ENCODE data around the gene RBMXL3. TPM values are rescaled to one million over a fixed set of nuclear protein-coding genes. Genes with fewer than 3 reads are reported as not detected.

The RBMXL3 gene
- total RNA-seq (2021; fragmentation: NEBNext Ultra II Directional; extraction: Animal tissue kit (Norgen Biotek cat#: 25700)) (not detected in 2 replicates), polyA plus RNA-seq (2011; rRNA removed) (not detected in 2 replicates), polyA minus RNA-seq (2011; rRNA and poly(A)+ RNA removed) (not detected in 2 replicates)
- polyA plus RNA-seq (2011; cell fraction: cytosol; rRNA removed), result not detected
- not detected for polyA plus RNA-seq (2011; cell fraction: nucleus; rRNA removed)
- polyA plus RNA-seq (2012, experiment 1 of 2), result not detected in 4 replicates
- not detected for polyA plus RNA-seq (2012, experiment 2 of 2)
- polyA plus RNA-seq (2013, experiment 1 of 2), result not detected
- not detected for polyA plus RNA-seq (2013, experiment 2 of 2)
- not detected for polyA minus RNA-seq (2011; cell fraction: cytosol; rRNA and poly(A)+ RNA removed)
- not detected for polyA minus RNA-seq (2011; cell fraction: nucleus; rRNA and poly(A)+ RNA removed)
- long read RNA-seq, experiment 1, result 0 reads
- long read RNA-seq, experiment 2, result 0 reads

- ChIA-PET POLR2A (ENCODE audit: partially characterized antibody) (no interaction called here), CTCF (ENCODE audit: partially characterized antibody) (no interaction called here)
- WGBS, 2 experiments (ENCODE audit: extremely low coverage in 1 of 2, insufficient coverage in 1 of 2, insufficient read length in 1 of 2, insufficient replicate concordance in 2 of 2, low coverage in 1 of 2, low lambda C conversion rate in 2 of 2, missing lambda C conversion rate in 1 of 2), result 94% methylated on average over 16 of the region's 16 CpGs; no CpG with 5 or more reads in 1 of the 2 experiments
- H3K23ac ChIP-seq (ENCODE audit: insufficient read length), result no peak within 1 kb of the TSS
- no peak within 1 kb of the TSS for H2BK20ac ChIP-seq (ENCODE audit: low read length)
- H2AK5ac ChIP-seq (ENCODE audit: low read depth, low read length), result no peak within 1 kb of the TSS
- no peak within 1 kb of the TSS for H2AFZ ChIP-seq (ENCODE audit: low read length)
- no peaks in the 10 kb centered on the region for H3K4me1 ChIP-seq (replicated peaks in 1 of 4; ENCODE audit: control insufficient read depth in 3 of 4, insufficient read depth in 4 of 4, low read length in 3 of 4)
- no peak within 1 kb of the TSS for H2BK120ac ChIP-seq (replicated peaks; ENCODE audit: low read depth, low read length)
- no peak within 1 kb of the TSS for H4K91ac ChIP-seq (replicated peaks; ENCODE audit: insufficient read length, low read length)
- H3K79me1 ChIP-seq (ENCODE audit: low read depth, low read length), result no peaks in the 10 kb centered on the region
- peaks cover 0 to 12% (median 0%) of the 10 kb centered on the region in 4 experiments; a peak in 3 of 8 replicates for H3K36me3 ChIP-seq (ENCODE audit: control insufficient read depth in 2 of 4, insufficient read depth in 4 of 4, low read length in 3 of 4)
- no peak within 1 kb of the TSS for H3K4me3 ChIP-seq (ENCODE audit: extremely low read depth in 1 of 4, insufficient read depth in 2 of 4, low read depth in 3 of 4, low read length in 4 of 4)
- H3K4me2 ChIP-seq (ENCODE audit: insufficient read depth in 1 of 2, low read depth in 2 of 2, low read length in 2 of 2), result no peak within 1 kb of the TSS
- H2BK15ac ChIP-seq (ENCODE audit: low read length), result no peak within 1 kb of the TSS
- no peaks in the 10 kb centered on the region for H3K23me2 ChIP-seq (ENCODE audit: low read depth, low read length)
- H3K4ac ChIP-seq (replicated peaks; ENCODE audit: insufficient read length, low read depth, low read length), result no peak within 1 kb of the TSS
- H4K5ac ChIP-seq (ENCODE audit: insufficient read length, low read depth, low read length), result no peak within 1 kb of the TSS
- no peak within 1 kb of the TSS for H2BK12ac ChIP-seq (ENCODE audit: low read depth, low read length)
- no peaks in the 10 kb centered on the region for H3K79me2 ChIP-seq (ENCODE audit: control insufficient read depth in 1 of 2, insufficient read depth in 2 of 2, low read length in 2 of 2)
- H3K14ac ChIP-seq (ENCODE audit: insufficient read length), result no peak within 1 kb of the TSS
- H4K20me1 ChIP-seq (replicated peaks in 1 of 2; ENCODE audit: control insufficient read depth in 1 of 2, insufficient read depth in 2 of 2, low read length in 2 of 2), result no peaks in the 10 kb centered on the region
- H3K27me3 ChIP-seq (replicated peaks in 1 of 4; ENCODE audit: control insufficient read depth in 3 of 4, extremely low read depth in 1 of 4, insufficient read depth in 3 of 4, low read length in 3 of 4), result no peaks in the 10 kb centered on the region
- DNase-seq (ENCODE audit: low read depth in 1 of 2, low spot score in 2 of 2) (no peak), FAIRE-seq (no peak)
- peaks cover 0 to 29% of the 10 kb centered on the region in 2 experiments; a peak in 1 of 4 replicates for H3K9me3 ChIP-seq (ENCODE audit: insufficient read depth in 2 of 2, low read depth in 1 of 2, low read length in 1 of 2)
- H3K56ac ChIP-seq (replicated peaks; ENCODE audit: insufficient read length, low read depth, low read length), result no peak within 1 kb of the TSS
- no peak within 1 kb of the TSS for H3K27ac ChIP-seq (ENCODE audit: low read depth, low read length)
- H3K9ac ChIP-seq (replicated peaks in 1 of 4; ENCODE audit: extremely low read depth in 1 of 4, low read depth in 3 of 4, low read length in 3 of 4), result no peak within 1 kb of the TSS
- no peak within 1 kb of the TSS for H2BK5ac ChIP-seq (ENCODE audit: low read depth, low read length)
- H3K18ac ChIP-seq (ENCODE audit: extremely low read depth, low read length), result no peak within 1 kb of the TSS
- H4K8ac ChIP-seq (ENCODE audit: extremely low read depth, insufficient read depth, low read length), result no peak within 1 kb of the TSS
- TF ChIP-seq ATF2 (IDR thresholded peaks at IDR 0.05; ENCODE audit: low read length) (no peak), PHF8 (conservative IDR thresholded peaks at IDR 0.05; ENCODE audit: low read depth, low read length) (no peak), RNF2 (IDR thresholded peaks at IDR 0.05; ENCODE audit: borderline replicate concordance, low read depth, low read length, missing control alignments, poor library complexity, severe bottlenecking) (no peak), GTF2F1 (IDR thresholded peaks at IDR 0.05; ENCODE audit: borderline replicate concordance, low read depth, low read length) (no peak), RAD21 (IDR thresholded peaks at IDR 0.05 in 1 of 2, conservative IDR thresholded peaks at IDR 0.05 in 1 of 2; ENCODE audit: low read depth in 2 of 2, low read length in 2 of 2) (no peak), TCF12 (IDR thresholded peaks at IDR 0.05; ENCODE audit: low read depth, low read length) (no peak), ATF3 (IDR thresholded peaks at IDR 0.05; ENCODE audit: insufficient read depth, low read depth, low read length) (no peak), HDAC2 (IDR thresholded peaks at IDR 0.05; ENCODE audit: borderline replicate concordance in 1 of 2, low read depth in 2 of 2, low read length in 2 of 2) (no peak), BACH1 (IDR thresholded peaks at IDR 0.05; ENCODE audit: low read length) (no peak)
Observed at GRCh38 chrX:115189110-115189509, at the start of gene RBMXL3. Gene RBMXL3, plus strand, starts transcription at chrX:115189410. Its CDS starts 32 bp downstream, at chrX:115189442.

Data from H1 (cell line).